ENCODE data around the gene GAB2. TPM values are rescaled to one million over a fixed set of nuclear protein-coding genes. Genes with fewer than 3 reads are reported as not detected.

Gene GAB2
- polyA plus RNA-seq, 3 donors, result 2.8 to 39.4 (median 4.4) TPM

DNA sequence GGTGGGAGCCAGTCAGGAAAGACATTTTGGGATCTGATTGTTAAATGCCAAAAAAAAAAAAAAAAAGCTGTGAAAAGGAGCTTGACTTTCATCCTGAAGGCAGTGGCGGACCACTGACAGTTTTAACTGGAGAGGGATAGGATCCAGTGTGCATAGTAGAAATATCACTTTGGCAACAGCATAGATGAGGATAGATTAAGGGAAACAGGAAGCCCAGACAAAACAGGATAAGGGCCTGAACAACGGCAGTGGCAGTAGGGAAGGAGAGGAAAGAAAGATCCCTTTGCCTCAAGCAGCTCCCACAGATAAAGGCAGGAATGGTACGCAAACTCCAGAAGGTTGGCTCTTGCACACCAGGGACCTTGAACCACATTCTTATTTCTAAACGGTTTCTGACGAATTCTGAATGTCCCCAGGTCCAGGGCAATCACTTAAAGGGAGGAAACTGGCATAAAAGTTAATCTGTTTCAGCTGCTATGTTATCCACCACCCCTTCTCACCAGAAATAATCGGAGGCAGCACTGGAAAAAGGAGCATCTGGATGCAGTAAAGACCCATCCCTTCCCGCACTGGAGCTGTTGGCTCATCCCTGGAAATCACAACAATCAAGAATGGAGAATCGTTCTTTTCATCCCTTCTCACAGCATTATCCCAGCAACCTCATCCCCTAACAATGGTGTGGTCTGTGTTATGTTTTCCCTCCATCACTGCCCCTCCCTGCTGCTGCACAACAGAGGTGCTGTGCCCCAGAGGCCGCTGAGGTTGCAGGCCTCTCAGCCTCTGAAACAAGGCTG lies 99.1 kb downstream of the GAB2 start:
- no peak overlapping the region for H2AFZ ChIP-seq (ENCODE audit: insufficient read depth, low read depth, low read length, poor library complexity, severe bottlenecking)
- WGBS (ENCODE audit: insufficient coverage), result 92% methylated on average over 2 of the region's 9 CpGs
- H3K4me1 Mint-ChIP-seq, result peaks cover 68% of the 10 kb centered on the region
- no peak overlapping the region for H3K4me3 Mint-ChIP-seq
- no peak for TF ChIP-seq CTCF (IDR thresholded peaks at IDR 0.05)
- peaks cover 20 to 30% of the 10 kb centered on the region in 2 donors for H3K36me3 Mint-ChIP-seq
- no peak overlapping the region for H3K4me2 ChIP-seq (replicated peaks; ENCODE audit: extremely low read depth, low read length, poor library complexity, severe bottlenecking)
- peaks cover 27 to 40% of the 10 kb centered on the region in 2 donors for H3K4me1 ChIP-seq (ENCODE audit: control insufficient read depth in 1 of 2, insufficient read depth in 2 of 2, low read length in 2 of 2)
- peaks cover 0 to 3% (median 0%) of the 10 kb centered on the region in 7 donors for H3K9me3 Mint-ChIP-seq
- H3K9ac ChIP-seq (ENCODE audit: insufficient read depth, low read length, poor library complexity, severe bottlenecking), result no peak overlapping the region
- DNase-seq, result no peak
- no peaks in the 10 kb centered on the region for H3K9me3 ChIP-seq (replicated peaks in 1 of 2; ENCODE audit: control insufficient read depth in 1 of 2, insufficient read depth in 1 of 2, low read length in 2 of 2)
- peaks cover 100% of the 10 kb centered on the region for H3K79me2 ChIP-seq (ENCODE audit: insufficient read depth, low read length)
- no peaks in the 10 kb centered on the region for H3K36me3 ChIP-seq (replicated peaks in 1 of 2; ENCODE audit: control insufficient read depth in 1 of 2, insufficient read depth in 2 of 2, low read length in 2 of 2)
- H3K27ac Mint-ChIP-seq, result peak overlapping the region in 6 of 7 donors; percentile 7 to 77 (median 40)
- H3K4me3 ChIP-seq (replicated peaks in 1 of 3; ENCODE audit: low read depth in 2 of 3, low read length in 3 of 3), result no peak overlapping the region
- no peaks in the 10 kb centered on the region for H3K27me3 Mint-ChIP-seq (ENCODE audit: low read depth in 3 of 3)
- no peaks in the 10 kb centered on the region for H3K27me3 ChIP-seq (ENCODE audit: control insufficient read depth in 2 of 2, insufficient read depth in 2 of 2, low read length in 2 of 2)
- H3K27ac ChIP-seq (ENCODE audit: low read depth in 1 of 2, low read length in 2 of 2), result peak overlapping the region in 1 of 2 donors; percentile 22
- H4K20me1 ChIP-seq (ENCODE audit: insufficient read depth, low read length), result peaks cover 97% of the 10 kb centered on the region
- intact Hi-C loops (cut with micrococcal nuclease), result no loop called here

DNA sequence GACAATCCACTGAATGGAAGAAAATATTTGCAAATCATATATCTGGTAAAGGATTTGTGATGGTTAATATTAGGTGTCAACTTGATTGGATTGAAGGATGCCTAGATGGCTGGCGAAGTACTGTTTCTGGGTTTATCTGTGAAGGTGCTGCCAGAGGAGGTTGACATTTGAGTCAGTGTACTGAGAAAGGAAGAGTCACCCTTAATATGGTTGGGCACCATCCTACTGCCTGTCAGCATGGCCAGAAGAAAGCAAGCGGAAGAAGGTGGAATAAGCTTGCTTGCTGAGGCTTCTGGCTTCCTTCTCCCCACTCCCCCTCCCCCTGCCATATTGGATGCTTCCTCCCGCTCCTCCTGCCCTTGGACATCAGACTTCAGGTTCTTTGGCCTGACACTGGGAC lies 101.9 kb downstream of the GAB2 start:
- no peak for DNase-seq
- no peak for TF ChIP-seq CTCF (IDR thresholded peaks at IDR 0.05)
- Mint-ChIP-seq H3K4me3 (no peak overlapping the region), H3K9me3 (peaks cover 0 to 3% (median 0%) of the 10 kb centered on the region in 7 donors), H3K4me1 (peaks cover 82% of the 10 kb centered on the region), H3K27me3 (ENCODE audit: low read depth in 3 of 3) (no peaks in the 10 kb centered on the region), H3K27ac (peak overlapping the region in 1 of 7 donors; percentile 85), H3K36me3 (peaks cover 20 to 28% of the 10 kb centered on the region in 2 donors)
- Histone ChIP-seq H4K20me1 (ENCODE audit: insufficient read depth, low read length) (peaks cover 92% of the 10 kb centered on the region), H3K79me2 (ENCODE audit: insufficient read depth, low read length) (peaks cover 100% of the 10 kb centered on the region), H3K4me2 (replicated peaks; ENCODE audit: extremely low read depth, low read length, poor library complexity, severe bottlenecking) (no peak overlapping the region), H3K27me3 (ENCODE audit: control insufficient read depth in 2 of 2, insufficient read depth in 2 of 2, low read length in 2 of 2) (no peaks in the 10 kb centered on the region), H3K27ac (ENCODE audit: low read depth in 1 of 2, low read length in 2 of 2) (peak overlapping the region in 1 of 2 donors; percentile 73), H3K9ac (ENCODE audit: insufficient read depth, low read length, poor library complexity, severe bottlenecking) (no peak overlapping the region), H3K9me3 (replicated peaks in 1 of 2; ENCODE audit: control insufficient read depth in 1 of 2, insufficient read depth in 1 of 2, low read length in 2 of 2) (no peaks in the 10 kb centered on the region), H2AFZ (ENCODE audit: insufficient read depth, low read depth, low read length, poor library complexity, severe bottlenecking) (no peak overlapping the region), H3K36me3 (replicated peaks in 1 of 2; ENCODE audit: control insufficient read depth in 1 of 2, insufficient read depth in 2 of 2, low read length in 2 of 2) (no peaks in the 10 kb centered on the region), H3K4me1 (ENCODE audit: control insufficient read depth in 1 of 2, insufficient read depth in 2 of 2, low read length in 2 of 2) (peaks cover 35 to 57% of the 10 kb centered on the region in 2 donors), H3K4me3 (replicated peaks in 1 of 3; ENCODE audit: low read depth in 2 of 3, low read length in 3 of 3) (no peak overlapping the region)
- intact Hi-C loops (cut with micrococcal nuclease), result no loop called here
- 89% methylated on average over 1 of the region's 3 CpGs for WGBS (ENCODE audit: insufficient coverage)

Data from CD14-positive monocyte (primary cell).